H1 (cell line): ENCODE data around the gene ACOT7. TPM values are rescaled to one million over a fixed set of nuclear protein-coding genes. Genes with fewer than 3 reads are reported as not detected.

Source experiments
- FOSL1 ChIP-seq: IDR thresholded peaks from 2 replicates; pipeline ENCODE4 v1.6.1; 2011; ENCODE audit warnings: mild to moderate bottlenecking, low read depth, low read length, moderate library complexity; ENCODE audit not compliant: insufficient read depth
- HDAC6 ChIP-seq: IDR thresholded peaks from one replicate; pipeline ENCODE4 v1.7.1; 2012; ENCODE audit warnings: low read depth, mild to moderate bottlenecking, inconsistent platforms, low read length, moderate library complexity
- JUN ChIP-seq: IDR thresholded peaks from 2 replicates; pipeline ENCODE4 v1.6.1; 2011; ENCODE audit warnings: low read depth, mild to moderate bottlenecking, improper control_type of control experiment, low read length
- MAFK ChIP-seq: IDR thresholded peaks from 2 replicates; pipeline ENCODE4 v1.6.1; 2012; ENCODE audit warnings: low read depth, mild to moderate bottlenecking, improper control_type of control experiment, low read length
- PHF8 ChIP-seq: fragments of 200-600 bp; sonication (generic); conservative IDR thresholded peaks from 2 replicates; pipeline ENCODE4 v1.7.1; 2012; ENCODE audit warnings: low read depth, mild to moderate bottlenecking, inconsistent platforms, low read length, moderate library complexity
- RFX5 ChIP-seq: IDR thresholded peaks from 2 replicates; pipeline ENCODE4 v1.6.1; 2011; ENCODE audit warnings: low read depth, low read length, improper control_type of control experiment, borderline replicate concordance
- SP2 ChIP-seq: IDR thresholded peaks from 2 replicates; pipeline ENCODE4 v1.6.1; 2012; ENCODE audit warnings: mild to moderate bottlenecking, low read length, inconsistent platforms
- polyA plus RNA-seq, 7 experiments: library from polyadenylated mRNA; depleted of rRNA in 3 of 7; stranded (reverse) in 5 of 7; unstranded in 2 of 7; fragments of >200 nt in 5 of 7; fragments of 200-250 nt in 2 of 7; gene quantifications; 1 replicate in 5 of 7; 2 replicates in 1 of 7; 4 replicates in 1 of 7; pipeline versions ENCODE4 v1.2.1 to v1.2.3, GENCODE V29; 2011 to 2013; ENCODE audit warnings: missing spikeins in 2 of 7, mixed read lengths in 2 of 7
- total RNA-seq: library from RNA; stranded (reverse); fragmentation: NEBNext Ultra II Directional; extraction: Animal tissue kit (Norgen Biotek cat#: 25700); gene quantifications from 2 replicates; pipeline ENCODE4 v1.2.1, GENCODE V29; 2021

The ACOT7 gene
- total and polyA plus RNA-seq, 2 of the 8 experiments (the other 6 are each of a cell fraction or from before 2014, with no cell fraction given), result 151 to 214 TPM

DNA sequence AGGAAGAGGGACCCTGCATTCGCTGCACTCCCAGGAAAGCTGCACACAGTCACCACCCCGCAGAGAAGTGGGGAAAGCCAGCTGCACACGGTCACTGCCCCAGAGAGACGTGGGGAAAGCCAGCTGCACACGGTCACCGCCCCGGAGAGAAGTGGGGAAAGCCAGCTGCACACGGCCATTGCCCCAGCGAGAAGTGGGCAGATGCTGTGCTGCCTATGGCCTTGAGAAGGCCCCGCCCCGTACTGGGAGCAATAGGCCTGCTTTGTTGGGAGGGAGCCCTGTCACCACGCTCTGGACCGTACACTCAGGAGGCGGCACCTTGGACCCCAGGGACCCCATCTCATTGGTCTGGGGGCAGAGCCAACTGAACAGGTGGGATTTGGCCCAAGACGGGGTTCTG is 128.4 kb downstream of the ACOT7 start (continued):
- no peak for TF ChIP-seq PHF8
- TF ChIP-seq RFX5, result no peak
- no peak for TF ChIP-seq HDAC6
- TF ChIP-seq MAFK, result no peak
- TF ChIP-seq FOSL1, result no peak
- no peak for TF ChIP-seq SP2
- TF ChIP-seq JUN, result no peak
